NCI-H510A treated with DMSO at 0.1 percent for 48 hours (cell line): ENCODE measurements around the gene ZKSCAN1.
"Not testable (repeated sequence)": the region's sequence is repeated elsewhere in the genome, so short reads cannot be mapped to it uniquely, and the experiment has no call there.

Experiments used
- DNase-seq: peaks from one replicate; lab custom pipeline; 2025; lab: John Stamatoyannopoulos, UW

Gene ZKSCAN1

DNA sequence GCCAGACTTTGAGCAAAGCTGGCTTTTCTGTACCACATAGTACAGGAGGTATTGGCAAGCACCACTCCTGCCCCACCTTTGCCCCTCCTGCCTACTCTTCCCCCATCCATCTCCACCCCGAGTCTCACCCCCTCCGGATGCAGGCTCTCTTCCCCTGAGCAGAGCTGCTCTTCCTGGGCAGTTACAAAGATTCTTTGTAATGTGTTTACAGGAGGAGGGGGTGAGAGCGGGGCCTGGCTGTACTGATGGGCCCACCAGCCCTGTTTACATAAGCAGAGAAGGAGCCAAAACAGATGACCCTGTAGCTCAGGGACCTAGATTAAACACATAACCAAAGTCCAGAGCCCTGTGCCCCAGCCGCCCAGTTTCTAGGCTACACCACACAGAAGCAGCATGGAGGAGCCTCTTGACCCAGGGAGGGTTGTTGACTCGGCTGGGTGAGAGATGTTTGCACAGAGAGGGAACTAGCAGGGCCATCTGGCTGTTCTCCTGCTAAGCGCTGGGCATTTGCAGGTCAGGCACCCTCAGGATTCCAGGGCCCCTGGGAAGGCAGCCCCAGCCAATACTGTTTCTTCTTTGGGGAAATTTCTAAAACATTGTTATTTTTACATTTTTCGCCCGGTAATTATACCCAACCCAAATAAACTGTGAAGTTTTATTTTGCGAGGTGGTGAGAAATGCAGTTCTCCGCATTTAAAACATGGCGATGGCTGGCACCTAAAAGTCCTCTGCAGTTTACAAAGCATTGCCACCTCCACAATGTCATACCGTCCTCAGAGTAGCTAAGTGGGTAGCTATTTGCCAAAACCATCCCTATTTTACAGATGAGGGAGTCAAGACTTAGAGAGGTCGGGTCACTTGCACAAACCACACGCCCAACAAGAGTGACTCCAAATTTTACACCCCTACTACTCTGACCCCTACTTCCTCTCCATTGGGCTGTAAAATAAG lies 11.4 kb upstream of the ZKSCAN1 start:
- DNase-seq = peak; percentile 92

DNA sequence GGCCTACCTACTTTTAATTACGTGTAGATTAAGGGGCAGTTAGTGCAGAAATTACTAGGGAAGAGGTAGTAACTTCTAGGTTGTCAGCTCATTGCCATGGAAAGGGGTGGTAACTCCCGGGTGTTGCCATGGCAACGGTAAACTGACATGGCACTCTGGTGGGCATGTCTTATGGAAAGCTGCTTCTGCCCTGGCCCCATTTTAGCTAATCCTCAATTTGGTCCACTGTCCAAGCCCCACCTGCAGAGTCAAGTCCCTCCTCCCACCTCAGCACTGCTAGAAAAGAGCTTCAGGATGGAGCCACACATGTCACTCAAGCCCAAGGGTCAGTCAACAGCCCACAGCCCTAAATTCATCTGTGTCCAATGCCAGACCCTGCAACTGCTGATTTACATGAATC lies 7.5 kb upstream of the ZKSCAN1 start:
- DNase-seq = no peak

DNA sequence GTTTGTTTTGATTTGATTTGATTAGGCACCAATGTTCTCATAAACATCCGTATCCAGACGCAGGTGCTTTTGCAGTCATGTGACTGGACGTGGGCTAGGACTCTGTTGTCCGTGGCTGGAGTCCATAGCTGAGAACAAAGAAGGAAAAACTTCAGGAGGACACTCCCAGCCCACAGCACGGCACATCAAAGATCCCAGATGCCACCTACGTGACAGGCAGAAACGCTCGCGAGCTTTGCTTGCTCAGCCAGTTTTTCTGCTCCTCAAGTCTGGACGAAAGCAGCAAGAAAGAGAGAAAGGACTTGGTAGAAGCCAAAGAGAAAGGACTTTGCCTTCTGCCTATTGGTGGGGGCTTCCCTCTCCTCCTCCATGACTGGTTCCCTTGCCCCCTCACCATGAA lies 6.9 kb upstream of the ZKSCAN1 start:
- peak; percentile 14 for DNase-seq

DNA sequence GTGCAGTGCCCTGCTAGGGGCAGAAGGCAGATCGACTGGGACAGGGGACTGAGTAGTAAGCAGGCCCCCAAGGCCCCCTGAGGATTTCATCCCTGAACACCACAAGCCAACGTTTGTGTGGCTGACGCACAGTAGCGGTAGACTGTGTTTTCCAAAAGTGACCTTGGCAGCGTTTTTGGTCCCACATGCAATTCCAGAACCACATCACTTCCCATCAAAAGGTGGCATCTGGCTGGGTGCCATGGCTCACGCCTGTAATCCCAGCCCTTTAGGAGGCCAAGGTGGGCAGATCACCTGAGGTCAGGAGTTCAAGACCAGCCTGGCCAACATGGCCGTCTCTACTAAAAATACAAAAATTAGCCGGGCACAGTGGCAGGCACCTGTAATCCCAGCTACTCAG lies 5.4 kb upstream of the ZKSCAN1 start:
- DNase-seq = not testable (repeated sequence)

DNA sequence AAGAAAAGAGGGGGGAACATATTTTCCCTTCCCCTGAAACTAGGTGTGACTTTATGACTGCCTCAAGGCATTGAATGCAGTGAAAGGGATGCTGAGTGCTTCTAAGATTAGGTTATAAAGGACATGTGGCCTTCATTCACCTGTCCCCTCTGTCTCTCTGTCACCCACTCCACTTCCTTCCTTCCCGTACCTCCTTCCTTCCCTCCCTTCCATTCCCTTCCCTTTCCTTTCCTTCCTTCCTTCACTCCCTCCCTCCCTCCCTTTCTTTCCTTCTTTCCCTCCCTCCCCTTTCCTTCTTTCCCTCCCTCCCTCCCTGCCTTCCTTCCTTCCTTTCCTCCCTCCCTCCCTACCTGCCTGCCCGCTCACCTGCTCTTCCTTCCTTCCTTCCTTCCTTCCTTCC lies 4.5 kb upstream of the ZKSCAN1 start:
- DNase-seq = no peak

DNA sequence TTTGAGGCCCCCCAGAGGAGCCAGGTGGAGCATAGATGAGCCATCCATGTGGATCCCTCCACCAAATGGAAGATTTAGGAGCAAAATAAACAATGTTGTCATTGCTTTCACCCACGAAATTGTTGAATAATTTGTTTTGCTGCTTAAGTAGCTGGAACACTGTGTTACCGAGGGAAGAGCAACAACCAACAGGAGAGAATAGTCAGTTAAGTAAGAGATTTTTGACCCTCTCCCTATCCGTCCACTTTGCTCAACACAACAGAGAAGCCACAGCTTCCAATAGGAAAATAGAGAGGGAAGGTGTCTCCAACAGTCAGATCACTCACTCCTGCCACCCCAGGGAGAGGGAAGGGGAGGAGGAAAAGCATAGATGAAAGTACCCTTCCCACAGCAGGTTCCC lies 3.9 kb upstream of the ZKSCAN1 start:
- no peak for DNase-seq

DNA sequence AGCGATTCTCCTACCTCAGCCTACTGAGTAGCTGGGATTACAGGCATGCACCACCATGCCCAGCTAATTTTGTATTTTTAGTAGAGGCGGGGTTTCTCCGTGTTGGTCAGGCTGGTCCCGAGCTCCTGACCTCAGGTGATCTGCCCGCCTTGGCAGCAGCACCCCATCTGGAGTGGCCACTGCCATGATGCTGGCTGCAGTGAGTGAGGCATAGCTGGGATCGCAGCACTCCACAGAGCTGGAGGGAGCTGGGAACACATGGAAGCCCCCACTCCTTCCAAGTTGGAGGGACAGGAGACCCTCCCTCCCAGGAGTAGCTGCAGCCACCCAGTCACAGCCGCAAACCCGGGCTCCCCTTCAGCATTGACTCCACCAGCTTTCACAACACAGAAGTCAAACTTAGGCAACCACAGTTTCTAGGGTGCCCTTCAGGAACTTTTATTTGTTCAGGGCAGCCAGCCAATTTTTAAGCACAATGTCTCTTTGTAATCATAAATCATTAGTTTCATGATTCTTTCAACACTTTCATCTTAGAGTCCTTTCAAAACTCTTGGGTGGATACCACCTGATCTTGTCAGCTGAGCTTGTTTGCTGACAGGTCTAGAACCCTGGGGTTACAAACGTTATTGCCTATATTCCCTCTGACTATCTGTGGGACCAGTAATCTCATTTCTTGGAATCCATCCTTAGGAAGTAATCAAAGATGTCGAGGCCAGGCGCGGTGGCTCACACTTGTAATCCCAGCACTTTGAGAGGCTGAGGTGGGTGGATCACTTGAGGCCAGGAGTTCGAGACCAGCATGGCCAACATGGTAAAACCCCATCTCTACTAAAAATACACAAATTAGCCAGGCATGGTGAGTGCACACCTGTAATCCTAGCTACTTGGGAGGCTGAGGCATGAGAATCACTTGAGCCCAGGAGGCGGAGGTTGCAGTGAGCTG lies 2.7 kb upstream of the ZKSCAN1 start:
- DNase-seq = not testable (repeated sequence)

DNA sequence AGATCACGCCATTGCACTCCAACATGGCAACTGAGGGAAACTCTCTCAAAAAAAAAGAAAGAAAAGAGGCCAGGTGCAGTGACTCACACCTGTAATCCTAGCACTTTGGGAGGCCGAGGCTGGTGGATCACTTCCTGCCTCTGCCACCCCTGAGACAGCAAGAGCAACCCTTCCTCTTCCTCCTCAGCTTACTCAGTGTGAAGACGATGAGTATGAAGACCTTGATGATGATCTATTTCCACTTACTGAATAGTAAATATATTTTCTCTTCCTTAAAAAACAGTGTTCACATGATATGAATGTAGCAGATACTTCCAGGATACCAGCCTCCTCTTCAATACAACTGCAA lies 2.1 kb upstream of the ZKSCAN1 start:
- DNase-seq = no peak

DNA sequence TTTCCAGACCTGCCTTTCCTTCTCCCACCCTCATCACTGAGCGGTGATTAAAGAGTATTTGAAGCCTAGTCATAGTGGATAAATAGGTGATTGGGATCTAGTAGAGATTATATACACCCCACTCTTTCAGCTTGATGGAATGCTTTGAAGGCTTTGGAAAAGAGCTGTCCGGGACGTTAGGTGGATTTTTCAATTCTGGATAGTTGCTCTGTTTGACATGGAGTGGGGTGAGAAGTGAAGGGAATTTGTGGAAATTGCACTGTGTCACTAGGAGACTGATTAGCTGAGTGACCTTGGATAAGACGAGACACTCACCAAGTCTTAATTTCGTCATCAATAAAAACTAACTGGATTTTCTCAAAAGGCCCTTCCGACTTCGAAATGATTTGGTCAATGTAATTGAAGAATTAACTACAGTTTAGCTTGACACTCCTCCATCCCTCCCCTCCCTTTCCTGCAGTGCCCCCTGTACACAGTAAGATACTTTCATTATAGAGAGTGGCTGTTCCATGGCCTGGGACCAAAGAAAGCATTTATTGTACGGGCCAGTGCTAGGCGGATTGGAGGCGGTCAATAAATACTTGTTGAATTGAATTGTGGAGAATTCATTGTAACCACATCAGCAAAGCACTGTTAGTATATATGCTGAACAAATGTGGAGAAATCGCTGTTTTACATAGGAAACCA lies 962 bp downstream of the ZKSCAN1 start:
- no peak for DNase-seq

DNA sequence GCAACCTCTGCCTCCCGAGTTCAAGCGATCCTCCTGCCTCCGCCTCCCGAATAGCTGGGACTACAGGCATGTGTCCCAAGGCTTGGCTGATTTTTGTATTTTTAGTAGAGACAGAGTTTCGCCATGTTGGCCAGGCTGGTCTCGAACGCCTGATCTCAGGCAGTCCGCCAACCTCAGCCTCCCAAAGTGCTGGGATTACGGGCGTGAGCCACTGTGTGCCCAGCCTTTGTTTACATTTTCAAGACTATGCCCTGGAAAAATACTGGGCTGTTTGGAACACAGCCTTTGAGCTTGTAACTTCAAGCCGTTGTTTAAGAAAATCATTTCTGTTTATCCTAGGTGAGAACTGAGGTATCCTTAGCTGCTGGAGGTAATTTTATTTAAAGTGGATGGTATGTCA lies 1.9 kb downstream of the ZKSCAN1 start:
- DNase-seq = no peak

DNA sequence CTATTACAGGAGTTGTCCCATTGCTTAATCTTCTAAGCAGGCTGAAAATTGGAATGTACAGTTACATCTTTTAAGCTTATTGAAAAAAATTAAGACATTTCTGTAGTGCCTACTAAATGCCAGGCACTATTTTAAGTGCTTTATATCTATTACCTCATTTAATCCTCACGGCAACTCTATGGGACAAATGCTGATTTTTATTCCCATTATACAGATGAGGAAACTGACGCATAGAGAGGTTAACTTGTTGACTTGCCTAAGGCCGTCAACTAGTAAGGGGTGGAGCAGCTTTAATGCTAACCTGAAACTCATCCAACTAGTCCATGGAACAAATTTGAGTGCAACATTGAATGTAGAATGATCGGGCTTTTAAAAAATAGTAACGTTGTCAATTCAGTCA lies 2.5 kb downstream of the ZKSCAN1 start:
- DNase-seq = no peak

DNA sequence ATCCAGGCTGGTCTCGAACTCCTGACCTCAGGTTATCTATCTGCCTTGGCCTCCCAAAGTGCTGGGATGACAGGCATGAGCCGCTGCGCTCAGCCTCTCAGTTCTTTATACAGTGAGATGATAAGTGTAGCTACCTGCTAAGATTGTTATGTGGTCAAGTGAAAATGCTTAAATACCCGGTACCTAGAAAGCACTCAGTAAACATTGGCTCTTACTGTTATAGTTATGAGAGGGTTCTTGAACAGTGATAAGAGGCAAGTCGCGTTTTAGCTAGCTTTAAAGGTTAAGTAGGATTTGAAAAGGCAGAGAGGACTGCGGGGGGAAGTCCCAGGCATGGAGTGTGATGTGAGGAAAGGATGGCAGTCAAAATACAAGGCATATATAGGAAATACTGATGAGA lies 4.5 kb downstream of the ZKSCAN1 start:
- no peak for DNase-seq

DNA sequence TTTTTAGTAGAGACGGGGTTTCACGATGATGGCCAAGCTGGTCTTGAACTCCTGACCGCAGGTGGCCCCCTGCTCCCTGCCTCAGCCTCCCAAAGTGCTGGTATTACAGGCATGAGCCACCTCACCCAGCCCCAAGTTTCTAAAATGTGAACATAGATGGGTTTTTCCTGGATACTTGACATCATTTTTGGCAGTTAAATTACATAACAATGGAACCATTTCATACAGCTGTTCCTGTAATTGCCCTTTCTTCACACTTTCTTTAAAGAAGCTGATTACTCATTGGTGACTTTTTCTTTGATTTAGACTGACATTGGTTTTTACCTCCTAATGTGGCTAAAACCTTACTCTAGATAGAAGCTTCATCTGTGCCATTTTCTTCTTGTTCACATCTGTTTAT lies 5.9 kb downstream of the ZKSCAN1 start:
- DNase-seq = no peak

DNA sequence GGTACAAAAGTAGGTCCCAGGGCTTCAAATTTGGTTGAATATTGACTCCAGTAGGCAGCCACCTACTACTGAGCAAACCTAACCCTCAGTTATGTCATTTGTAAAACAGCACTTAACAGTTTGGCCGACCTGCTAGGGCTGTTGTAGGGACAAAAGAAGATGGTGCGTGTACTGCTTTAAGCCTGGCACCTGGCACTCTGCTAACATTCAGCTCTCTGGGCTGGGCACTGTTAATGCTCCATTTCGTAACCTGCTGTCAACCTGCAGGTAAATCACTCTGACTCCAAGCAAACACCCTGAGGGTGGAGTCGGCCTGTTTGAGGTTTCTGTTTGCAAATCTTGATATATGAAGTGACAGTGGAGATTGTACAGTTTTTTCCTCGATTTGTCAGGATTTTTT lies 7.2 kb downstream of the ZKSCAN1 start:
- no peak for DNase-seq

DNA sequence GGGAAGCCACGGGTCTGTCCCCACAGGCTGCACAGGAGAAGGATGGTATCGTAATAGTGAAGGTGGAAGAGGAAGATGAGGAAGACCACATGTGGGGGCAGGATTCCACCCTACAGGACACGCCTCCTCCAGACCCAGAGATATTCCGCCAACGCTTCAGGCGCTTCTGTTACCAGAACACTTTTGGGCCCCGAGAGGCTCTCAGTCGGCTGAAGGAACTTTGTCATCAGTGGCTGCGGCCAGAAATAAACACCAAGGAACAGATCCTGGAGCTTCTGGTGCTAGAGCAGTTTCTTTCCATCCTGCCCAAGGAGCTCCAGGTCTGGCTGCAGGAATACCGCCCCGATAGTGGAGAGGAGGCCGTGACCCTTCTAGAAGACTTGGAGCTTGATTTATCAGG lies 8.1 kb downstream of the ZKSCAN1 start:
- no peak for DNase-seq

DNA sequence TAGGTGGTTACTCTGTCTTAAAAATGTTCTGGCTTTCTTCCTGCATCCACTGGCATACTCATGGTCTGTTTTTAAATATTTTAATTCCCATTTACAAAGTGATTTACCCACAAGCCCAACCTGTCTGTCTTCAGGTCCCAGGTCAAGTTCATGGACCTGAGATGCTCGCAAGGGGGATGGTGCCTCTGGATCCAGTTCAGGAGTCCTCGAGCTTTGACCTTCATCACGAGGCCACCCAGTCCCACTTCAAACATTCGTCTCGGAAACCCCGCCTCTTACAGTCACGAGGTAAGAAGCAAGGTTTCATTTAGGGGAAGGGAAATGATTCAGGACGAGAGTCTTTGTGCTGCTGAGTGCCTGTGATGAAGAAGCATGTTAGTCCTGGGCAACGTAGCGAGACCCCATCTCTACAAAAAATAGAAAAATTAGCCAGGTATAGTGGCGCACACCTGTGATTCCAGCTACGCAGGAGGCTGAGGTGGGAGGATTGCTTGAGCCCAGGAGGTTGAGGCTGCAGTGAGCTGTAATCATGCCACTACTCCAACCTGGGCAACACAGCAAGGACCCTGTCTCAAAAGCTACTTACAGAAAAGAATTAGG lies 8.7 kb downstream of the ZKSCAN1 start:
- no peak for DNase-seq

DNA sequence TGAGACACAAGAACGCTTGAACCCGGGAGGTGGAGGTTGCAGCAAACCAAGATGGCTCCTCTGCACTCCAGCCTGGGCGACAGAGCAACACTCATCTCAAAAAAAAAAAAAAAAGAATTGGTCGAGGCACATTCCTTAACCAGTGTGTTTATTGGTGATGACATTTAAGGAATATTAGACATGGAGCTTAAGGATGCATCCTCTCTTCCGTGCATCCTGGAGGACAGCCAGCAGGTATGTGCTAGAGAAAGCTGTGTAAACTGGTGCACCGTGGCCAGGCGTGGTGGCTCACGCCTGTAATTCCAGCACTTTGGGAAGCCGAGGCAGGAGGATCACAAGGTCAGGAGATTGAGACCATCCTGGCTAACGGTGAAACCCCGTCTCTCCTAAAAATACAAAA lies 11.8 kb downstream of the ZKSCAN1 start:
- no peak for DNase-seq

DNA sequence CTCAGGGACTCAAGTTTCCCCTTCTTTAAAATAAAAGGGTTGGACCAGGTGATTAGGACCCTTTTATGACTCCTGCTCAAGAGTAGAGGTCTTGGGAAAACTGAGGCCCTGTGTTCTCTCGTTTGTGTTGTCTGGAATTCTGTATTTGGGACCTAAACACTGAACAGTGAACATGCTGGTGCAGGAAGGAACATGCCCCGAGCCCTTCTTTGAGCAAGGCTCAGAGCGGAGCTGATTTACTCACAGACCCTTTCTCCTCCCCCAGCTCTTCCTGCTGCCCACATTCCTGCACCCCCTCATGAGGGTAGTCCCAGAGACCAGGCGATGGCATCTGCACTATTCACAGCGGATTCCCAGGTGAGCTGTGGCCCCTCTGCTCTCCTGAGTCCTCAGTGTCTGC lies 14.2 kb downstream of the ZKSCAN1 start:
- no peak for DNase-seq

DNA sequence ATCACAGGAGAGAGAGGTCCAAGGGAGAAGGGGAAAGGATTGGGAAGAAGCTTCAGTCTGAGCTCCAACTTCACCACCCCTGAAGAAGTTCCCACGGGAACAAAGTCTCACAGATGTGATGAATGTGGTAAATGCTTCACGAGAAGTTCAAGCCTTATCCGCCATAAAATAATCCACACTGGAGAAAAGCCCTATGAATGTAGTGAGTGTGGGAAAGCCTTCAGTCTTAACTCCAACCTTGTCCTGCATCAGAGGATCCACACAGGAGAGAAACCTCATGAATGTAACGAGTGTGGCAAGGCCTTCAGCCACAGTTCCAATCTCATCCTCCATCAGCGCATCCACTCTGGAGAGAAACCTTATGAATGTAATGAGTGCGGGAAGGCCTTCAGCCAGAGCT lies 18.1 kb downstream of the ZKSCAN1 start:
- no peak for DNase-seq

DNA sequence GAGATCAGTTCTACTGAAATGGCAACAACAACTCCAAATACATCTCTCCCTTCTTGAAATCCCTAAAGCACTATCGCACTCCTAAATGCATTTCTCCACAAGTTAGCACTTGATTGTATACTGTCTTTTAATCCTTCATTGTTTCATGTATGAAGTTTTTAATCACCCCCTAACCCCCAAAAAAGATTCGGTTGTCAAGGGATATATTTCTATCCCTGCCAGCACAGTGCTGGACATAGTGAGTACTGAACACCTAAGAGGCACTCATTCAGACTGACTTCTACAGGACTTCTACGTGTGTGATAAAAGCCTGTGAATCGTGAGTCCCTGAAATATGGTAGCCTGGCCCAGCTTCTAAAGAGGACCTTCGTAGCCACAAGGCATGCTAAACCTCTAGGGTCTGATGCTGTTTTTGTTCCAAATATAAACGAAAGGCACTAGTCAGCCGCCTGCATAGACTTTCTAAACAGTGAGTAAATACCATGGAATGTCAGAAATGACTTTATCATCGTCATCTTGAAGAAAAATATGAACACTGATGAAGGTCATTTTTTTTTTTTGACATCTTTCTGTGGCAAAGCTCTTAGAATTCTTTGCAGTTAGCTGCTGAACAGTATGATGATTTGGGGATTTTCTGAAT lies 19.6 kb downstream of the ZKSCAN1 start:
- DNase-seq = no peak

DNA sequence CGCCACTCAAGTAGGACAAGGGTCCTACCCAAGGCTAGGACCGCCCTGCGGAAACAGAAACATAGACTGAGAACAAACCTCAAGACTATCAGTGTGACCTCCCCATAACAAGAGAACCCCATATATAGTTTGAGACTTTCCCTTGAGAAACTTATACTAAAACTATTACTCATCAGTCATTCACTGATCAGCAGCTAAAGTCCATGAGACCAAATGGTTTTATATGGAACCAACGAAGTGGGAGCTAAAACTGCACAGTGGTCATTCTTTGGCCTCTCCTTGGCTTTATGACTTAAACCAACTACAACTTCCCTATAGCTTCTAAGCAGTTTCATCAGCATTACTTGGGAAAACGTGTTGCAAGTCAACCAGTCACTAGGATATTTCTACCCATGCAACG lies 20.5 kb downstream of the ZKSCAN1 start:
- no peak for DNase-seq

DNA sequence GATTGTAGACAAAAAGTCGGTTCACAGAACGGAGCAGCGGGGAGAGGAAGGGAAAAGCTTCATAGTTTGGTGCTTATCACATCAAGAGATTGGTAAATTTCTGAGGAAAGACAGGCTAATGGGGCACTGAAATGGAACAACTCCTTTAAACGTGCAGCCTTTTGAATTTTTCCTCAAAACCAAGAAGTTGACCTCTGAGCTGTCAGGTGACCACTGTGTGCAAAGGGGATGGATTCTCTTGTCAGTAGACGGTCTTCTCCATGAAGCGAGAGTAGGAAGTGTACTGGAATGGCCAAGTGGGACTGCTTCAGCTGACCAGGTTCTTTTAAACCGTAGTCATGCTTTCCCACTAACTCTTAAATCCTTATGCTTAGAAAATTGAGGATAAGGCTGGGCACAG lies 22.9 kb downstream of the ZKSCAN1 start:
- no peak for DNase-seq
